Uterus (tissue), 4 donors: ENCODE results near the gene MAGI2. TPM values are rescaled to one million over a fixed set of nuclear protein-coding genes. Genes with fewer than 3 reads are reported as not detected.

Experiments used
- DNase-seq, 2 donors: peaks; one replicate each; pipeline ENCODE4 v3.0.0-alpha.2; 2019 to 2020
- H3K27ac ChIP-seq, 2 donors: fragments of 200-600 bp; sonication (generic); 1 replicate in 1 of 2; 2 replicates in 1 of 2; pipeline ENCODE4 v1.5.1; 2016 to 2018
- H3K27me3 ChIP-seq, 2 donors: fragments of 200-600 bp; sonication (generic); one replicate each; pipeline ENCODE4 v1.5.1; 2018 to 2019; ENCODE audit warnings: control low read depth in 1 of 2
- H3K36me3 ChIP-seq, 2 donors: fragments of 200-600 bp; sonication (generic); one replicate each; pipeline ENCODE4 v1.5.1; 2019; ENCODE audit warnings: control low read depth in 1 of 2
- H3K4me1 ChIP-seq, 2 donors: fragments of 200-600 bp; sonication (generic); one replicate each; pipeline ENCODE4 v1.5.1; 2018 to 2019; ENCODE audit warnings: control low read depth in 1 of 2
- H3K4me3 ChIP-seq, 2 donors: fragments of 200-600 bp; sonication (generic); 1 replicate in 1 of 2; 2 replicates in 1 of 2; pipeline ENCODE4 v1.5.1; 2018 to 2019; ENCODE audit warnings: mild to moderate bottlenecking in 1 of 2
- H3K9me3 ChIP-seq, 2 donors: fragments of 200-600 bp; sonication (generic); one replicate each; pipeline ENCODE4 v1.5.1; 2019; ENCODE audit warnings: control low read depth in 1 of 2
- CTCF ChIP-seq, 4 experiments: fragments of 200-600 bp in 2 of 4; fragments of 450-650 bp in 2 of 4; sonication (generic) in 2 of 4; IDR thresholded peaks; one replicate each; pipeline ENCODE4 v1.5.1; 2016 to 2019; ENCODE audit warnings: antibody characterized with exemption in 4 of 4, mild to moderate bottlenecking in 2 of 4, moderate library complexity in 1 of 4
- POLR2A ChIP-seq, 2 donors: fragments of 450-650 bp; IDR thresholded peaks; one replicate each; pipeline ENCODE4 v1.6.1; 2016; ENCODE audit warnings: antibody characterized with exemption in 2 of 2, mild to moderate bottlenecking in 1 of 2, moderate library complexity in 1 of 2
- intact Hi-C: fragments of 100-400 bp; cut with DNase I; formaldehyde crosslinking; loops from one replicate; pipeline ENCODE4 v1.15.1; 2023; ENCODE audit warnings: low total_unique reads
- total RNA-seq, 4 donors: library from RNA; depleted of rRNA in 3 of 4; stranded (reverse); fragments of >200 nt in 3 of 4; gene quantifications; one replicate each; pipeline versions ENCODE4 v1.1.0 to v1.2.4, GENCODE V29; 2014 to 2023
- donor health status: DM: yes; HTN: yes; CAD: no.

MAGI2 gene
- total RNA-seq, 4 donors from 2014 or later: 5.3 to 23.2 (median 13.8) TPM

- Histone ChIP-seq H3K4me1 (no peaks in the 10 kb centered on the region), H3K9me3 (peaks cover 0 to 4% of the 10 kb centered on the region in 2 donors), H3K36me3 (no peaks in the 10 kb centered on the region), H3K4me3 (no peak overlapping the region), H3K27me3 (no peaks in the 10 kb centered on the region), H3K27ac (no peak overlapping the region)
- intact Hi-C loops: no loop called here
- no peak for DNase-seq
- no peak for TF ChIP-seq CTCF (IDR thresholded peaks at IDR 0.05)
- TF ChIP-seq POLR2A (IDR thresholded peaks at IDR 0.05): no peak
These were observed 580.4 kb downstream of the MAGI2 start for GRCh38 chr7:78873117-78873516.

GRCh38 chr7:78864339-78864738 is 589.1 kb downstream of the MAGI2 start:
- no peaks in the 10 kb centered on the region for H3K4me1 ChIP-seq
- H3K36me3 ChIP-seq: no peaks in the 10 kb centered on the region
- intact Hi-C loops: no loop called here
- no peak overlapping the region for H3K4me3 ChIP-seq
- no peaks in the 10 kb centered on the region for H3K27me3 ChIP-seq
- no peak overlapping the region for H3K27ac ChIP-seq
- no peak for DNase-seq
- H3K9me3 ChIP-seq: peaks cover 0 to 5% of the 10 kb centered on the region in 2 donors
- TF ChIP-seq CTCF (IDR thresholded peaks at IDR 0.05): no peak
- TF ChIP-seq POLR2A (IDR thresholded peaks at IDR 0.05): no peak

DNA sequence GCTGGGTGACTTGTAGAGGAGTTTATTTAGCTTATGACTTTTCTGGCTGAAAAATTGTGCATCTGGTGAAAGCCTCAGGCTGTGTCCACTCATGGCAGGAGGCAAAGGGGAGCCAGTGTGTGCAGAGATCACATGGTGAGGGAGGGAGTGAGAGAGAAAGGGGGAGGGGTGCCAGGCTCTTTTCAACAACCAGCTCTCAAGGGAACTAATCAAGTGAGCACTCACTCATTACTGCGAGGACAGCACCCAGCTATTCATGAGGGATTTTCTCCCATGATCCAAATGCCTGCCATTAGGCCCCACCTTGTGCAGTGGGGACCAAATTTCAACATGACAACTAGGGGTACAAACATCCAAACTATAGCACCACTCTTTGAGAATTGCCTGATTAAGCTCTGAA is 590.2 kb downstream of the MAGI2 start:
- Histone ChIP-seq H3K36me3 (no peaks in the 10 kb centered on the region), H3K4me3 (no peak overlapping the region), H3K27me3 (no peaks in the 10 kb centered on the region), H3K27ac (no peak overlapping the region), H3K9me3 (peaks cover 0 to 5% of the 10 kb centered on the region in 2 donors), H3K4me1 (no peaks in the 10 kb centered on the region)
- intact Hi-C loops: no loop called here
- DNase-seq: no peak
- TF ChIP-seq POLR2A (IDR thresholded peaks at IDR 0.05) (no peak), CTCF (IDR thresholded peaks at IDR 0.05) (no peak)

DNA sequence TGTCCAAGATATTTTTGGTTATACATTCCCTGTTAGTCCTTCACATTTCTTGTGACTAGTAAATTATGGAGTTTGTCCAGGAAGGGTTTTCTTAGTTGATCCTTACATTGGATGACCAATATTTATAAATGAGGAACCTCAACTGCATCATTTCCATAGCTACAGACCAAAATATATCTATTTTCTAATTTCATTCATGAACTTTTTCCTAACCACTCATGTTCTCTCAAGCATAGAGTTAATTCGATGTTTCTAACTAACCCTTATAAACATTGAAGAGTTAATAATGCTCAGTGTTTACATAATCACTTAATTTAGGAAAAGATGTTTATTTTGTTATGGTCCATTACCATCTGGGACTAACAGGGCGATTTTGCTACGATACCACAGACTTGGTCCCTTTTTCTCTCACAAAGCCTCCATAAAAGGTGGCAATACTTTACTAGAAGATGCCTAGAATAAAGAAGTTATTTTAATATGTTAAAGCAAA is 591.0 kb downstream of the MAGI2 start:
- intact Hi-C loops: no loop called here
- no peaks in the 10 kb centered on the region for H3K36me3 ChIP-seq
- H3K4me3 ChIP-seq: no peak overlapping the region
- TF ChIP-seq CTCF (IDR thresholded peaks at IDR 0.05): no peak
- TF ChIP-seq POLR2A (IDR thresholded peaks at IDR 0.05): no peak
- H3K27ac ChIP-seq: no peak overlapping the region
- no peak for DNase-seq
- H3K9me3 ChIP-seq: peaks cover 0 to 5% of the 10 kb centered on the region in 2 donors
- H3K27me3 ChIP-seq: no peaks in the 10 kb centered on the region
- H3K4me1 ChIP-seq: no peaks in the 10 kb centered on the region

DNA sequence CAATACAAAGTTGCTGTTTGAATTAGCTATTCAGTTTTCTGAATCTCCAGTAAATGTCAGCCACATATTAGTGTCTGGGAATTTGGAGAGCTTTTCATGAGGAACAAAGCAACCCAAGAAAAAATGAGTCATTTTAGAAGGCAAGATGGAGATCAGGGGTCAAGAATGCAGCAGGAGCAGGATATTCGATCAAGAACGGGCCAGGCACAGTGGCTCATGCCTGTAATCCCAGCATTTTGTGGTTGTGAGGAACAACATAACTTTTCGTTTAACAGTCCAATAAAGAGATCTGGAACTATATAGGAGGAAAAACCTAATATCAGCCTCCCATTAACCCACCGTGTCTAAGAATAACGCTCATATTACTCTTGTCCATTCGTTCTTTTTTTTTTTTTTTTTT is 600.5 kb downstream of the MAGI2 start:
- TF ChIP-seq POLR2A (IDR thresholded peaks at IDR 0.05) (no peak), CTCF (IDR thresholded peaks at IDR 0.05) (no peak)
- DNase-seq: no peak
- intact Hi-C loops: no loop called here
- no peaks in the 10 kb centered on the region for H3K27me3 ChIP-seq
- no peaks in the 10 kb centered on the region for H3K36me3 ChIP-seq
- H3K4me3 ChIP-seq: no peak overlapping the region
- H3K27ac ChIP-seq: no peak overlapping the region
- no peaks in the 10 kb centered on the region for H3K9me3 ChIP-seq
- H3K4me1 ChIP-seq: no peaks in the 10 kb centered on the region
